Fibroblast of skin of left biceps (primary cell): ENCODE results near the gene XK.
"Not testable (repeated sequence)": the region's sequence is repeated elsewhere in the genome, so short reads cannot be mapped to it uniquely, and the experiment has no call there.

Source experiments
- DNase-seq, 2 experiments: peaks; one replicate each; pipeline ENCODE4 v3.0.0-alpha.2; 2013; ENCODE audit warnings: low read depth in 2 of 2

XK gene

DNA sequence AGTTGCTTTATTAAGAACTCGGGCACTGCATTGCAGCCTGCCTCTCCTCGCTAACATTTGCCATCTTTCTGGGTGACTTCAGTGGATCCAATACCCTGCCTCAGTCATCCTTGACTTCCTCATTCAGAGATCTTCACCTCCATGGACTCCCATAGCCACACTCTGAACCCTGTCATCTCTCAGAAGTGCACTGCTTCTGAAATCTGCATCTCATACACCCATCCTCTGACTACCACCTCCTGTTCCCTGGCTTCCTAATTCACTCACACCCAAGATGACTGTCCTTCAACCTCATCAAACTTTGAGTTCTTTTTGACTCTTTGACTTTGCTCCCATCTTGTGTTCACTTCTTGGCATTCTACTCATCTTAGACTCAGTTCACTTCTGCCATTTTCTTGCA is 68.9 kb downstream of the XK start:
- no peak for DNase-seq

GRCh38 chrX:37755025-37755424 is 69.4 kb downstream of the XK start:
- no peak for DNase-seq

DNA sequence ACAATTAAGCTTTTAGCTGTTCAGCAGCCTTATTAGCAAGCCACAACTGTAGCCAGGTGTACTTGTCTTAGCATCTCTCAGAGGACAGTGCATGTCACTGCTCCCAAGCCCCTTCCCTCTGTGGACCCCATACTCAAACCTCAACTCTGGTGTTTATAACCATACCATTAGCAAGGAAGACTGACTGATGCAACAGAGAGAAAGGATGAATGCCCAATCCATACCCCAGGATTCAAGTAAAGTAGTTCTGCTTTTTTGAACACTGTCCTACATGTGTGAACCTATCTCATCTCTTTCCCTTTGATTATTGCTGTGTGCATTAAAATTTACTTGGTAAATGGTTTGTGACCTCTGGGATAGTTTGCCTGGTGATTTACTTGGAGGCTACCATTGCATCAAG is 71.5 kb downstream of the XK start:
- no peak for DNase-seq

DNA sequence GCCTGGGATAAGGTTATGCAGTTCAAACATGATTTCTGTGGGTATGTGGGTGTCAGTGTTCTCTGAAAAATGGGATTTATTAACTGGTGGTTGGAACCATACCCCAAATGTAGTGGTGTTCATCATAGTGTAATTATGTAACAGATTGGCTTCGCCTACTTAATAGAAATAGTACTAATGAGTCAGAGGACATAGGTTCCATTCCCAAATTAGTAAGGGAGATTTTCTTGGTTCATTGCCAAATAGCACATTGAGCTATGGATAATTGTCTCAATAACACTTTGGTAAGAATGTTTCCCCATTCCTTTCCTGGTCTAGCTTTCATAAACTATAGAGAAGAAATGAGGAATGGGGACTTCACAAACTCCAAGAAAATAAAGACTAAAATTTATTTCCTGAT is 73.8 kb downstream of the XK start:
- no peak for DNase-seq

DNA sequence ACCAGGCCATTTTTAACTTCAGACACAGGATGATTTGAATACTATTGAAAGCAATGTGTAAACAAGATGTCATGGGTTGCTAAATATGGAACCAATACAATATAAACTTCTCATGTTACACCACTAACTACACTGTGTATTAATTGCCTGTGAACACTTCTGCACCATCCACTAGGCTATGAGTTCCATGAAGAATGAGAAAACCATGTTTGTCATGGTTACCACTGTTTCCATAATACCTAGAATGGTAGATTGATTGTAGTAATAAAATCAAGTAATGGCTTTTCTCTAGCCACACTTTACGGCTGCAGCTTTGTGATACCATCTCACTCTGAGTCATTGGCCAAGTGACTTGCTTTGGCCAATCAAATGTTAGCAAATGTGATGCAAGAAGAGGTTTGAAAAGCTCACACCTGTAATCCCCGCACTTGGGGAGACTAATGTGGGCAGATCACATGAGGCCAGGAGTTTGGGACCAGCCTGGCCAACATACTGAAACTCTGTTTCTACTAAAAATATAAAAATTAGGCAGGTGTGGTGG is 74.4 kb downstream of the XK start:
- DNase-seq: no peak

DNA sequence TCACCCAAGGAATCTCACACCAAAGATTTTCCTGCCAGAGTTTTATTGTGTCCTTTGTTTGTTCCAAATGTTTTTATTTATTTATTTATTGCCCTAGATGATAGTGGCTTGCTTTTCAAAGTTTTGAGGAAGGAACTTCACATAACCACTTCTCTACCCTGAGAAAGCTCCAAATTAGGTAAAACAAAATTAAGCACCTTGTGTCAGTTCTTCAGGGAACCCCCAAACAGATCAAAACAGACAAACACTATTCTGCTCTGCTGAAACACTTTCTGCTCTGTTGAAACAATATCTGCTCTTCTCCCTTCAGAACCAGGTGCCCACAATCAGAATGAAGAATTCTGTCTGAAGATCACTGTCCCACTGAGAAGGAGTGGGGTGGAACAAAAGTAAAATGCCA is 77.8 kb downstream of the XK start:
- DNase-seq: no peak

DNA sequence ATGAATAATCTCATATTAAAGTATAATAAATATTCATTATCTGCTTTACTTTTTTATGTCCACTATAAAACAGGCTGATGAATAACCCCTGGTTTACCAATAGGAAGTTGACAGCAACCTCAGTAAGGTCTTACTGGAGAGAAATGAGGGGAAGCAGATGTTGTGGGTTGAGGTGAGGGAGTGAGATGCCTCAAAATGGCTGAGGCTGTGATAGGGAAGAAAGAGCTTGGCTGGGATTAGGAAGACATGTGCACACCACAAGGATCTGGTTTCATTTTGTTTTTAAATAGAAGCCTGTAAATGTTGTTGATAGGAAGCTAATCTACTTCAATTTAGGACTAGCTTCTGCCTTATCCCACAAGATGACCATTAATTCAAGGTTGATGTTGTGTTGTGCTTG is 79.9 kb downstream of the XK start:
- DNase-seq: no peak

DNA sequence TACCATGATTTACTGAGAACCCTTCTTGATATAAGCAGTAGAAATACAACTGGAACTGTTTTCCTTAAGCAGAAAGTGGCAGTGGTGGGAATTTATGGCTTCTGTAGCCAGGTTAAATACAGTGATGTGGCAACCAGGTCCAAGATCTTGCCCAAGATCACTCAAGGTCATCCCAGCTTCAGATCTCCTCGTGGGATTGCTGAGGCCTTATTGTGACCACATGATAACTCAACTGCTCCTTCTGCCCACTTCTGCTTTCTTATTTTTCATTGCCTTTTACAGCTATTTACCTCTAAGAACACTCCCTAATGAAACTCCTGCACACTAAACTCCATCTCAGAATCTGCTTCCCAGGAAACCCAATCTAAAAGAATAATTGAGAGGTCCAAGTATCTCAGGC is 81.8 kb downstream of the XK start:
- no peak for DNase-seq

DNA sequence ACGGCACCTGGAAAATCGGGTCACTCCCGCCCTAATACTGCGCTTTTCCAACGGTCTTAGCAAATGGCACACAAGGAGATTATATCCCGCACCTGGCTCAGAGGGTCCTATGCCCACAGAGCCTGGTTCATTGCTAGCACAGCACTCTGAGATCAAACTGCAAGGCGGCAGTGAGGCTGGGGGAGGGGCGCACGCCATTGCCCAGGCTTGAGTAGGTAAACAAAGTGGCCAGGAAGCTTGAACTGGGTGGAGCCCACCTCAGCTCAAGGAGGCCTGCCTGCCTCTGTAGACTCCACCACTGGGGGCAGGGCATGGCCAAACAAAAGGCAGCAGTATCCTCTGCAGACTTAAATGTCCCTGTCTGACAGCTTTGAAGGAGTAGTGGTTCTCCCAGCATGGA is 83.3 kb downstream of the XK start:
- DNase-seq: not testable (repeated sequence)

DNA sequence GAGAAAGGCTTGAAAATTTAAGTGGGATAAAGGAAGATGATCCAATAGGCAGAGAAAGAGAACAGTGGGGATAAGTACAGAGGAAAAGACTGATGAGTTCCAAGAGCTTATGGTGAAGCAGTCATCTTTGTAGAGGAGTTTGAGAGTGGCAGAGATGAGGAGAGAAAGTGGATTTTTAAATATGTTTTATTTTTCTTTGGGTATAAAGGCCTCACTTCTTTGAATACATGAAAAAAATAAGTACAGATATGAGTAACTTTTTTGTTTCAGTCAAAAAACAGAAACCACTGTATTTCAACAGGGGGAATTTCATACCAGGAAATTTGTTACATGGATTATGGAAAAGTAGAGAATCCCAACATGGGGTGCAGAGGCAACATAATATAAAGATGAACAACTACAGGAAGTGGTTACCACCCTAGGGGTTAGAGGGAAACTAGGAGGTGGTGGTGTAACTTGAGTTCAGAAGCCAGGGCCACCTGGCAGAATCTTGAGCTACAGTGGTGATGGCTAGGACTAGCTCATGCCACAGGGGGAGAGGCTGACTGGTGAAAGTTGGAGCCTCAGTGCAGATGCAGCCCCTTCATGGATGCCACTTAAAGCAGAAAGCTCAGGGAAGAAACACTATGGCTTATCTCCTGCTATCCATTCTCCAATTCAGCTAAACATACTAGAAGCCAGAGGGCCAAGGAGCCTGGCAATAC is 90.8 kb downstream of the XK start:
- no peak for DNase-seq

DNA sequence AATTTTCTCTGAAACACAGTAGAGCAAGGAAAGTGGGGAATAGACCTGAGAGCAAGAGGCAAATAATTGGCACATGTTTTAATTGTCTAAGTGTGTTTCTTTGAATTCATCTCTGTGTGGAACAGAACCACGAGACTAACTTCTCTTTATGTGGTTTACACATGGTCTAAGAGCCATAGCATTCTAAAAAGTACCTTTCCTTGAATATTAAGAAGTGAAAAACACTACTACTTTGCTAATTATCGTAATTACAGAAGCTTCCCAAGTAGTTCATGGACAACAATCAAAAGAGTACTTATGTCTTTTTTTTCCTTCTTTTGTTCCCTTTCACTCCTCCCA is 91.4 kb downstream of the XK start:
- no peak for DNase-seq

DNA sequence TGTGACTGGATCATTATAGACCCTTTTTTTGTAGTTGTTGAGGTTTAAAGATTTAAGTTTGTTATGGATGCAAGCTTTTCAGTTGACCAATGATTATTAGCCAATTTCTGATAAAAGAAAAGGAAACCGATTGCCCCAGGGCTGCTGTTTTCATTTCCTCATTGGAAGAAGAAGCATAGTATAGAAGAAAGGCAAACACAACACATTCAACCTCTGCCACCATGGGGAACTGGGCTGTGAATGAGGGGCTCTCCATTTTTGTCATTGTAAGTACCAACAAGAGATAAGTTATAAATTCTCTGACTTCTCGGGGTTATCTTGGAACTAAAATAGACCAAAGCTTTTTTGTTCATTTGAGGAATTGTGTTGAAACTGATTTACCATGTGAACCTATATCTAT is 94.3 kb downstream of the XK start, which contains the start of gene CYBB:
Gene CYBB (plus strand): TSS at position 203 of the 400 bp plus-strand sequence. CDS start 19 bp downstream, at position 222.
- no peak for DNase-seq

- DNase-seq: no peak
Observed at GRCh38 chrX:37781081-37781480, 95.5 kb downstream of the XK start.
